B cell (primary cell): ENCODE data around the gene GLYATL1. TPM values are rescaled to one million over a fixed set of nuclear protein-coding genes. Genes with fewer than 3 reads are reported as not detected.

Source experiments
- ATAC-seq: fragments of 200-7000 bp; cut with Tn5 transposase; one replicate; pipeline ENCODE4 v1.10.0; 2021; ENCODE audit warnings: low read depth, mild to moderate bottlenecking, moderate number of reproducible peaks, moderate library complexity
- CTCF ChIA-PET: fragments of 350-600 bp; sonication (Branson Sonifier 250); formaldehyde crosslinking; loops from one replicate; lab custom pipeline; 2021; ENCODE audit warnings: antibody characterized with exemption, inconsistent platforms; lab: Charles Lee
- POLR2A ChIA-PET: fragments of 350-600 bp; sonication (Branson Sonifier 250); formaldehyde crosslinking; loops from one replicate; lab custom pipeline; 2021; ENCODE audit warnings: antibody characterized with exemption; lab: Charles Lee
- DNase-seq: peaks from one replicate; pipeline ENCODE4 v3.0.0; 2013
- H2AFZ ChIP-seq: 2 replicates; pipeline ENCODE4 v1.6.1; 2012; ENCODE audit warnings: mild to moderate bottlenecking, low read depth, low read length; ENCODE audit not compliant: insufficient read depth, poor library complexity, severe bottlenecking
- H3K27ac ChIP-seq, 2 donors: 1 replicate in 1 of 2; 2 replicates in 1 of 2; pipeline ENCODE4 v1.5.1; 2012 to 2013; ENCODE audit warnings: low read length in 2 of 2, mild to moderate bottlenecking in 2 of 2, moderate library complexity in 1 of 2
- H3K27me3 ChIP-seq, 4 experiments: fragments of 200-600 bp in 1 of 4; sonication (generic) in 1 of 4; replicated peaks in 1 of 4; 1 replicate in 2 of 4; 2 replicates in 2 of 4; pipeline versions ENCODE4 v1.6.1 to v1.7.0; 2013 to 2016; ENCODE audit warnings: low read length in 3 of 4, mild to moderate bottlenecking in 2 of 4, mixed read lengths in 1 of 4, moderate library complexity in 1 of 4; ENCODE audit not compliant: insufficient read depth in 4 of 4, control insufficient read depth in 3 of 4; ENCODE audit errors: control extremely low read depth in 1 of 4
- H3K36me3 ChIP-seq, 2 experiments: replicated peaks in 1 of 2; 1 replicate in 1 of 2; 2 replicates in 1 of 2; pipeline versions ENCODE4 v1.6.1 to v1.7.1; 2013; ENCODE audit warnings: low read length in 1 of 2; ENCODE audit not compliant: insufficient read depth in 2 of 2, control insufficient read depth in 1 of 2; ENCODE audit errors: control extremely low read depth in 1 of 2, extremely low read depth in 1 of 2
- H3K4me1 ChIP-seq, 2 donors: fragments of 200-600 bp in 1 of 2; sonication (generic) in 1 of 2; 1 replicate in 1 of 2; 2 replicates in 1 of 2; pipeline versions ENCODE4 v1.5.1 to v1.6.1; 2013 to 2017; ENCODE audit warnings: low read length in 2 of 2; ENCODE audit not compliant: control insufficient read depth in 2 of 2, insufficient read depth in 2 of 2
- H3K4me2 ChIP-seq: replicated peaks from 2 replicates; pipeline ENCODE3; 2012; ENCODE audit warnings: mild to moderate bottlenecking, low read depth, low read length; ENCODE audit not compliant: poor library complexity, severe bottlenecking
- H3K4me3 ChIP-seq, 5 experiments: fragments of 200-600 bp in 1 of 5; sonication (generic) in 1 of 5; 1 replicate in 3 of 5; 2 replicates in 2 of 5; pipeline versions ENCODE4 v1.5.1 to v1.7.0; 2011 to 2016; ENCODE audit warnings: low read length in 4 of 5, mild to moderate bottlenecking in 4 of 5, low read depth in 2 of 5, control low read depth in 1 of 5, moderate library complexity in 1 of 5; ENCODE audit not compliant: insufficient read depth in 1 of 5; ENCODE audit errors: control extremely low read depth in 1 of 5, extremely low read depth in 1 of 5
- H3K79me2 ChIP-seq: fragments of 200-600 bp; sonication (generic); one replicate; pipeline ENCODE4 v1.6.0; 2016; ENCODE audit warnings: low read length; ENCODE audit not compliant: control insufficient read depth, insufficient read depth
- H3K9ac ChIP-seq: fragments of 200-600 bp; sonication (generic); 2 replicates; pipeline ENCODE4 v1.6.1; 2017; ENCODE audit warnings: mild to moderate bottlenecking, low read length, moderate library complexity
- H3K9me3 ChIP-seq, 3 donors: one replicate each; pipeline versions ENCODE4 v1.6.1 to v1.7.1; 2013; ENCODE audit warnings: low read length in 2 of 3; ENCODE audit not compliant: control insufficient read depth in 2 of 3, insufficient read depth in 1 of 3; ENCODE audit errors: control extremely low read depth in 1 of 3
- H4K20me1 ChIP-seq: 2 replicates; pipeline ENCODE4 v1.6.0; 2012; ENCODE audit warnings: mild to moderate bottlenecking, low read length; ENCODE audit not compliant: insufficient read depth, control insufficient read depth, poor library complexity, severe bottlenecking
- H3K27ac Mint-ChIP-seq: one replicate; pipeline ENCODE4 v1.8.0; 2021; ENCODE audit warnings: mixed read lengths
- H3K27me3 Mint-ChIP-seq: one replicate; pipeline ENCODE4 v1.8.0; 2021; ENCODE audit warnings: mixed read lengths
- H3K4me1 Mint-ChIP-seq: one replicate; pipeline ENCODE4 v1.8.0; 2021; ENCODE audit warnings: mixed read lengths
- H3K4me3 Mint-ChIP-seq: one replicate; pipeline ENCODE4 v1.8.0; 2021; ENCODE audit warnings: mixed read lengths
- H3K9me3 Mint-ChIP-seq: one replicate; pipeline ENCODE4 v1.8.0; 2022; ENCODE audit warnings: mixed read lengths; ENCODE audit not compliant: insufficient read depth
- EZH2 ChIP-seq: IDR thresholded peaks from 2 replicates; pipeline ENCODE4 v1.6.1; 2012; ENCODE audit warnings: borderline replicate concordance, low read depth, mild to moderate bottlenecking, moderate library complexity, low read length; ENCODE audit not compliant: insufficient read depth, poor library complexity, severe bottlenecking
- WGBS: methylation state at CpG from one replicate; pipeline ENCODE4 v1.1.5; 2013; ENCODE audit warnings: missing lambda C conversion rate; ENCODE audit not compliant: insufficient coverage; 5-methylcytosine and 5-hydroxymethylcytosine counted together
- intact Hi-C: fragments of 100-400 bp; cut with micrococcal nuclease; formaldehyde crosslinking; loops from one replicate; pipeline ENCODE4 v1.10.0; 2022
- polyA plus RNA-seq: library from polyadenylated mRNA; depleted of rRNA; stranded (reverse); fragments of >200 nt; gene quantifications from 2 replicates; pipeline ENCODE4 v1.2.3, GENCODE V29; 2012
- total RNA-seq, 2 donors: library from RNA; stranded (reverse); fragments of 120-200 nt in 1 of 2; gene quantifications; 1 replicate in 1 of 2; 2 replicates in 1 of 2; pipeline versions ENCODE4 v1.2.3 to v1.2.4, GENCODE V29; 2013 to 2022
- TF ChIP-seq, protein P1 (sequence below): fragments of 200-600 bp; IDR thresholded peaks from one replicate; pipeline ENCODE4 v1.8.0; 2022; ENCODE audit warnings: antibody characterized with exemption, mild to moderate bottlenecking

The GLYATL1 gene
- total and polyA plus RNA-seq, 2 donors (not counting 1 experiment from before 2014, with no cell fraction given) = not detected

DNA sequence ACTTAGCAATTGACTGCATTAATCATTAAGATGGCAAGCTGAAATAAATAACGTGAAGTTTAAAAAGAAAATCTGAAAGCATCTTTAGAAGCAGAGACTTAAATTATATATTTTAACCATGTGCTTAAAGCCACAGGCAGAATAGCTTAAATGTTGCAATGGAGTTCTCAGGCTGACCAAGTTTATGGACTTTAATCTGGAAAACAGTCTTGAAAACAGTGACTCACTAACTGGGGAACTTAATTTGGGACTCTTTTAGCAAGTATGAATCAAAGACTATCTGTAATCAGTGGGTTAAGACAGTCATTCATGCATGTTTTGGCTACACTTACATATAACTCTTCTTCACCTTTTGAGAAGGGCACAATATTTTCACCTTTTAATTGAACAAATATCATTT is 12.6 kb upstream of the GLYATL1 start:
- Mint-ChIP-seq H3K27me3 (peaks cover 27% of the 10 kb centered on the region), H3K27ac (no peak overlapping the region), H3K4me3 (no peak overlapping the region), H3K9me3 (no peaks in the 10 kb centered on the region), H3K4me1 (peaks cover 25% of the 10 kb centered on the region)
- WGBS = no CpG with 5 or more reads among the region's 1 CpG
- no peaks in the 10 kb centered on the region for H3K79me2 ChIP-seq
- intact Hi-C loops = no loop called here
- ChIA-PET CTCF (interaction anchor here (0.8 to 2.4 kb wide), 3 partner anchors 209 to 245 kb away, joined by 3 to 11 read pairs (median 3); partner anchors contain the start of gene DTX4), POLR2A (no interaction called here)
- H3K4me2 ChIP-seq = no peak overlapping the region
- no peak for ATAC-seq
- peaks cover 0 to 12% (median 10%) of the 10 kb centered on the region in 4 experiments for H3K27me3 ChIP-seq
- H3K9me3 ChIP-seq = no peaks in the 10 kb centered on the region
- H4K20me1 ChIP-seq = no peaks in the 10 kb centered on the region
- no peak overlapping the region for H3K27ac ChIP-seq
- H2AFZ ChIP-seq = no peak overlapping the region
- DNase-seq = no peak
- H3K9ac ChIP-seq = no peak overlapping the region
- H3K36me3 ChIP-seq = no peaks in the 10 kb centered on the region
- peaks cover 18 to 20% of the 10 kb centered on the region in 2 donors for H3K4me1 ChIP-seq
- no peak overlapping the region for H3K4me3 ChIP-seq
- TF ChIP-seq, protein P1, sequence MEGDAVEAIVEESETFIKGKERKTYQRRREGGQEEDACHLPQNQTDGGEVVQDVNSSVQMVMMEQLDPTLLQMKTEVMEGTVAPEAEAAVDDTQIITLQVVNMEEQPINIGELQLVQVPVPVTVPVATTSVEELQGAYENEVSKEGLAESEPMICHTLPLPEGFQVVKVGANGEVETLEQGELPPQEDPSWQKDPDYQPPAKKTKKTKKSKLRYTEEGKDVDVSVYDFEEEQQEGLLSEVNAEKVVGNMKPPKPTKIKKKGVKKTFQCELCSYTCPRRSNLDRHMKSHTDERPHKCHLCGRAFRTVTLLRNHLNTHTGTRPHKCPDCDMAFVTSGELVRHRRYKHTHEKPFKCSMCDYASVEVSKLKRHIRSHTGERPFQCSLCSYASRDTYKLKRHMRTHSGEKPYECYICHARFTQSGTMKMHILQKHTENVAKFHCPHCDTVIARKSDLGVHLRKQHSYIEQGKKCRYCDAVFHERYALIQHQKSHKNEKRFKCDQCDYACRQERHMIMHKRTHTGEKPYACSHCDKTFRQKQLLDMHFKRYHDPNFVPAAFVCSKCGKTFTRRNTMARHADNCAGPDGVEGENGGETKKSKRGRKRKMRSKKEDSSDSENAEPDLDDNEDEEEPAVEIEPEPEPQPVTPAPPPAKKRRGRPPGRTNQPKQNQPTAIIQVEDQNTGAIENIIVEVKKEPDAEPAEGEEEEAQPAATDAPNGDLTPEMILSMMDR = no peak
- no peak for TF ChIP-seq EZH2

DNA sequence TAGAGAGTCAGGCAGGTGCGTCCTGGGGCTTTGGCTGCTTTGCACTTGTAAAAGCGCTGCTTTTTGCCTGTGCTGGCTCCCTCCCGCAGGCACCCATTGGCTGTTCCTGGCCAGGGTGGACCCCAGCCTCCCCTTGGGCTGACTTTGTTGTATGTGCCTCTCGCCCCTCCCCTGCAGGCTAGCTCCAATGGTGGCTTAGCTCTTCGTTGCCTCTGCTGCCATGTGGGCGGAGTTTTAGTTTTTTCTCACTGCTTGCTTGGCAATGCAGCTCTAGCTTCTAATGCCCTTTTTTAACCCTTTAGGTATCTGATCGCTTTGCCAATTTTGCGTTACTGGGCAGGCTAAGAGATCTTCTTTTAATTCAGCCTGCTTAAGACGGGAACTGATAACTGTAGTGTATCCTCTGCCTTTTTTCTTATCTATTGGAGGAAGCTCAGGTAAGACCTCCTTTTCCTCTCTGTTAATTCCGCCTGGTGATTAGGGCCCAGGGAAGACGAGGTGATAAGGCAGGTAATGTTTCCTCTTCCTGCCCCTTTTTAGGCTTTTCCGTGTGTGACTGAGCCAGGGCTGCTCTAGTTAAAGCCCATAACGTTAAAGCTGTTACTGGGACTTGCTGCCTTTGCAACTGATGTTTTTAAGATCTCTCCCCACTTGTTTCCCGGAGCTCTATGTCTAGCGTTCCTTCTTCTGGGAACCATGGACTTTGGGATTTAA is 11.7 kb upstream of the GLYATL1 start:
- no peak overlapping the region for H3K27ac Mint-ChIP-seq
- no peak overlapping the region for H3K27ac ChIP-seq
- peak; percentile 36 for DNase-seq

More for the DNA sequence above, 11.7 kb upstream of the GLYATL1 start:
- H3K4me3 Mint-ChIP-seq = peak overlapping the region; percentile 49
- no peak for TF ChIP-seq EZH2
- TF ChIP-seq, protein P1 = no peak
- WGBS = 12% methylated on average over 11 of the region's 15 CpGs
- Histone ChIP-seq H3K4me2 (peak overlapping the region; percentile 61), H3K27me3 (peaks cover 0 to 12% (median 10%) of the 10 kb centered on the region in 4 experiments), H3K4me1 (peaks cover 18 to 20% of the 10 kb centered on the region in 2 donors), H3K4me3 (peak overlapping the region in 1 of 5 experiments; percentile 6), H3K9me3 (no peaks in the 10 kb centered on the region), H2AFZ (peak overlapping the region; percentile 47), H3K36me3 (no peaks in the 10 kb centered on the region), H4K20me1 (no peaks in the 10 kb centered on the region), H3K79me2 (no peaks in the 10 kb centered on the region), H3K9ac (peak overlapping the region; percentile 24)
- H3K9me3 Mint-ChIP-seq = no peaks in the 10 kb centered on the region
- H3K27me3 Mint-ChIP-seq = peaks cover 27% of the 10 kb centered on the region
- CTCF ChIA-PET = interaction anchor here (0.7 to 2.5 kb wide), 10 partner anchors 9 to 244 kb away, joined by 3 to 11 read pairs (median 3); partner anchors contain the start of genes DTX4 and FAM111B
- POLR2A ChIA-PET = no interaction called here
- intact Hi-C loops = no loop called here
- peak; percentile 61 for ATAC-seq
- H3K4me1 Mint-ChIP-seq = peaks cover 25% of the 10 kb centered on the region
